ENCODE measurements around the gene NFIA.

DNA sequence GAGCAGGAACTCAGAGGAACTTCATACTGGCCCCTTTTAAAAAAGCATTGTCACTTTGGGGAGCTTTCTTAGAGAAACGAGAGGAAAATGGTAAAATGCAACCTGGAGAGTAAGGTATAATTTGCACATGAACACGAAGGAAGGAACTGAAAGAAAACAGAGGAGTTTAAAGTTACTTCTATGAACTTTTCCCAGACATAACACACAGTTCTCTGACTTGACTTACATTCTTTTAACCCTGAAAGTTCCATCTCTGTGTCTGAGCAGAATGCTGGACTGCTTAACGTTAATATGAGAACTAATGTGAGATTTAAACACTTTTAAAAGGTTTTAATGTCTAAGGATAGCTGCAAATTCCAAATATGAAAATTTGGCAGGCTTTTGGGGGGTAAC, 102.3 kb downstream of the NFIA start:
- TF ChIP-seq FOXM1 (IDR thresholded peaks at IDR 0.05; ENCODE audit: borderline replicate concordance, low read depth) (no peak), REST (IDR thresholded peaks at IDR 0.05; ENCODE audit: low read depth) (no peak), YY1 (IDR thresholded peaks at IDR 0.05; ENCODE audit: low read depth) (no peak), RAD21 (IDR thresholded peaks at IDR 0.05; ENCODE audit: low read depth) (no peak), TEAD4 (IDR thresholded peaks at IDR 0.05) (no peak), TAF1 (IDR thresholded peaks at IDR 0.05; ENCODE audit: low read depth) (no peak), EP300 (IDR thresholded peaks at IDR 0.05; ENCODE audit: borderline replicate concordance) (no peak), EGR1 (IDR thresholded peaks at IDR 0.05) (no peak), TCF12 (IDR thresholded peaks at IDR 0.05; ENCODE audit: low read depth) (no peak), ZBTB7A (IDR thresholded peaks at IDR 0.05; ENCODE audit: low read depth) (no peak)
- TF ChIP-seq, protein P1, sequence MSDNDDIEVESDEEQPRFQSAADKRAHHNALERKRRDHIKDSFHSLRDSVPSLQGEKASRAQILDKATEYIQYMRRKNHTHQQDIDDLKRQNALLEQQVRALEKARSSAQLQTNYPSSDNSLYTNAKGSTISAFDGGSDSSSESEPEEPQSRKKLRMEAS (IDR thresholded peaks at IDR 0.05) = no peak

All from Ishikawa (cell line).